NT2/D1 (cell line): ENCODE measurements around the gene SLC35G6.
"Not testable (repeated sequence)": the region's sequence is repeated elsewhere in the genome, so short reads cannot be mapped to it uniquely, and the experiment has no call there.

Experiments used
- DNase-seq: peaks from one replicate; pipeline ENCODE4 v3.0.0-alpha.2; 2011; ENCODE audit warnings: low read depth, low spot score
- H3K27me3 ChIP-seq: 2 replicates; pipeline ENCODE4 v1.6.0; 2011; ENCODE audit warnings: mild to moderate bottlenecking; ENCODE audit not compliant: insufficient read length, insufficient read depth
- H3K36me3 ChIP-seq: 2 replicates; pipeline ENCODE4 v1.6.1; 2011; ENCODE audit warnings: mild to moderate bottlenecking, low read length, mixed read lengths; ENCODE audit not compliant: insufficient read depth, insufficient read length
- H3K4me1 ChIP-seq: 2 replicates; pipeline ENCODE4 v1.5.1; 2011; ENCODE audit not compliant: insufficient read depth, insufficient read length
- H3K4me3 ChIP-seq: 2 replicates; pipeline ENCODE4 v1.5.1; 2011; ENCODE audit warnings: low read depth; ENCODE audit not compliant: insufficient read length
- H3K9ac ChIP-seq: 2 replicates; pipeline ENCODE4 v1.6.0; 2011; ENCODE audit warnings: low read depth; ENCODE audit not compliant: insufficient read length
- H3K9me3 ChIP-seq: 2 replicates; pipeline ENCODE4 v1.5.1; 2011; ENCODE audit warnings: mild to moderate bottlenecking, low read length; ENCODE audit not compliant: insufficient read depth
- SUZ12 ChIP-seq: IDR thresholded peaks from 2 replicates; pipeline ENCODE4 v1.6.1; 2011; ENCODE audit not compliant: insufficient read length, insufficient read depth; ENCODE audit errors: extremely low read depth
- YY1 ChIP-seq: IDR thresholded peaks from 2 replicates; pipeline ENCODE4 v1.6.1; 2011; ENCODE audit not compliant: insufficient read length, insufficient read depth
- ZNF274 ChIP-seq: IDR thresholded peaks from 2 replicates; pipeline ENCODE4 v1.6.1; 2011; ENCODE audit warnings: mild to moderate bottlenecking, low read depth, low read length

Gene SLC35G6

DNA sequence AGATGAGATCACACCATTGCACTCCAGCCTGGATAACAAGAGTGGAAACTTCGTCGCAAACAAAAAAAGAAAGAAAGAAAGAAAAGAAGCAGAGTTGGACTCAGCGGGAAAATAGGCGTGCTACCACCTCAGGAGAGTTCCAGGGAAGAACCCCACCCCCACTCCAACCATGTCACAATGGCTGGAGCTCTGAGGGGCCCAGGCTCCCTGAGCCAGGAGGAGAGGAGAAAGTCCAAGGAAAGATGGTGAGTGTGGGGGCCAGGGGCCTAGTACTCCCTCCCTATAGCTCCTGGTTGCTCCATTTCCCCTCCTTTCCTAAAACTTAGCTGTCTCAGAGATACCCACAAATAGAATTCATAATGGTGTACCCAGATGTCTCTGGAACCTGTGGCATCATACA, at the start of gene SLC35G6:
Gene SLC35G6 (plus strand): TSS at position 172 of the 400 bp plus-strand sequence. CDS start 71 bp downstream, at position 243.
- DNase-seq, H3K4me3 ChIP-seq, H3K36me3 ChIP-seq, H3K9me3 ChIP-seq, H3K27me3 ChIP-seq: not testable (repeated sequence)
- Histone ChIP-seq H3K4me1 (peaks cover 14% of the 10 kb centered on the region), H3K9ac (peak within 1 kb of the TSS; percentile 82)

DNA sequence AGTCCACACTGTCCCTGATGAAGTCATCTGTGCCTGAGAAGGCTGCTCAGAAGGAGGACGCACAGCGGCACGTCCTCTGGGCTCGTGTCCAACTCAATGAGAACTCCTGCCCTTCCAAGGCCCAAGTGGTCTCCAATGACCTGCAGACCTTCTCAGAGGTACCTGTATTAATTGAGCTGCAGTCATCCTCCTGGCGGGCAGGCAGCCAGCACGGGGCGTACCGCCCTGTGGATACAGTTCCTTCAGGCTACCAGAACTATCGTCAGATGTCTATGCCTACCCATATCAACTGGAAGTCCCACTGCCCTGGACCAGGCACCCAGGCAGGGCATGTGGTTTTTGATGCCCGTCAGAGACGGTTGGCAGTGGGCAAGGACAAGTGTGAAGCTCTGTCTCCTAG, 49.0 kb upstream of the SLC35G6 start:
- no peaks in the 10 kb centered on the region for H3K9me3 ChIP-seq
- no peak overlapping the region for H3K9ac ChIP-seq
- H3K36me3 ChIP-seq, result no peaks in the 10 kb centered on the region
- no peaks in the 10 kb centered on the region for H3K4me1 ChIP-seq
- H3K4me3 ChIP-seq, result no peak overlapping the region
- DNase-seq, result no peak
- H3K27me3 ChIP-seq, result peaks cover 6% of the 10 kb centered on the region
- no peak for TF ChIP-seq SUZ12
- no peak for TF ChIP-seq YY1
- TF ChIP-seq ZNF274, result no peak

DNA sequence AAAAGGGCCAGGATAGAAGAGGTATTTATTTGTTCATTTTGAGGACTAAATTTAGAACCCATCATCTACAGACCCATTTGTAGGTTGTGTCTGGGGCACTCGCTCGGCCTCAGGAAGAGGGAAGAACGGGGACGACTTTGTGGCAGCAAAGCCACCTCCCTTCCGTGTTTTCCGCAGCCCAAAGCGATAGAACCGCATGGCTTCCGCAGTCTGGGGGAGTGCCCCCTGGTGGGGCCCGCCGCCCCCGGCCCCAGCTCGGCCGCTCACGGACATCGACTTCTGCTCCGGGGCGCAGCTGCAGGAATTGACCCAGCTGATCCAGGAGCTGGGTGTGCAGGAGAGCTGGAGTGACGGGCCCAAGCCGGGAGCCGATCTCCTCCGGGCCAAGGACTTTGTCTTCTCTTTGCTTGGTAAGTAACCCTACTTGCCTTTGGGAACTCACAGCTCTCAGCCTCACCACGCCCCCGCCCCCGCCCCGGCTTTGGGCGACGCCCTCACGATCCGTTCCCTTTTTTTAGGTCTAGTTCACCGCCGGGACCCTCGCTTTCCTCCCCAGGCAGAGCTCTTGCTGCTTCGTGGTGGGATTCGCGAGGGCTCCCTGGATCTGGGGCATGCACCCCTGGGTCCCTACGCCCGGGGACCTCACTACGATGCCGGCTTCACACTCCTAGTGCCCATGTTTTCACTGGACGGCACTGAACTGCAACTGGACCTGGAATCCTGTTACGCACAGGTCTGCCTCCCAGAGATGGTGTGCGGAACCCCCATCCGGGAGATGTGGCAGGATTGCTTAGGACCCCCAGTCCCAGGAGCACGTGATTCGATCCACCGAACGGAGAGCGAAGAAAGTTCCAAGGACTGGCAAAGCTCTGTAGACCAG, 45.3 kb upstream of the SLC35G6 start:
- Histone ChIP-seq H3K4me3 (peak overlapping the region; percentile 44), H3K9me3 (no peaks in the 10 kb centered on the region), H3K9ac (peak overlapping the region; percentile 58), H3K27me3 (peaks cover 31% of the 10 kb centered on the region), H3K4me1 (peaks cover 9% of the 10 kb centered on the region), H3K36me3 (no peaks in the 10 kb centered on the region)
- no peak for TF ChIP-seq SUZ12
- TF ChIP-seq ZNF274, result no peak
- TF ChIP-seq YY1, result no peak
- DNase-seq, result no peak

DNA sequence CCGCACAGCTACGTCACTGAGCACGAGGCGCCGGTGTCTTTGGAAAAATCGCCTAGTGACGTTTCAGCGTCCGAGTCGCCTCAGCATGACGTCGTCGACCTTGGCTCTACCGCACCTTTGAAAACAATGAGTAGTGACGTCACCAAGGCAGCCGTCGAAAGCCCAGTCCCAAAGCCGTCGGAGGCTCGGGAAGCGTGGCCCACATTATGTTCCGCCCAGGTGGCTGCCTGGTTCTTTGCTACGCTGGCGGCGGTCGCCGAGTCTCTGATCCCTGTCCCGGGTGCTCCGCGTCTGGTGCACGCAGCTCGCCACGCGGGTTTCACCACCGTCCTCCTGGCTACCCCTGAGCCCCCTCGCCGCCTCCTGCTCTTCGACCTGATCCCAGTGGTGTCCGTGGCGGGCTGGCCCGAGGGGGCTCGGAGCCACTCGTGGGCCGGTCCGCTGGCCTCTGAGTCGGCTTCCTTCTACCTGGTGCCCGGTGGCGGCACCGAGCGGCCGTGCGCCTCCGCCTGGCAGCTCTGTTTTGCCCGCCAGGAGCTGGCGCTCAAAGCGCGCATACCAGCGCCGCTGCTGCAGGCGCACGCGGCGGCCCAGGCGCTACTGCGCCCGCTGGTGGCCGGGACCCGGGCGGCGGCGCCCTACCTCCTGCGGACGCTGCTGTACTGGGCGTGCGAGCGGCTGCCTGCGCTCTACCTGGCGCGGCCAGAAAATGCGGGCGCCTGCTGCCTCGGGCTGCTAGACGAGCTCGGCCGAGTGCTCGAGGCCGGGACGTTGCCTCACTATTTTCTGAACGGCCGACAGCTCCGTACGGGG, 44.5 kb upstream of the SLC35G6 start:
- no peak for TF ChIP-seq ZNF274
- no peak for TF ChIP-seq YY1
- TF ChIP-seq SUZ12, result no peak
- peak; percentile 63 for DNase-seq
- Histone ChIP-seq H3K9me3 (no peaks in the 10 kb centered on the region), H3K4me3 (peak overlapping the region; percentile 44), H3K9ac (peak overlapping the region; percentile 74), H3K4me1 (peaks cover 9% of the 10 kb centered on the region), H3K36me3 (no peaks in the 10 kb centered on the region), H3K27me3 (peaks cover 34% of the 10 kb centered on the region)

DNA sequence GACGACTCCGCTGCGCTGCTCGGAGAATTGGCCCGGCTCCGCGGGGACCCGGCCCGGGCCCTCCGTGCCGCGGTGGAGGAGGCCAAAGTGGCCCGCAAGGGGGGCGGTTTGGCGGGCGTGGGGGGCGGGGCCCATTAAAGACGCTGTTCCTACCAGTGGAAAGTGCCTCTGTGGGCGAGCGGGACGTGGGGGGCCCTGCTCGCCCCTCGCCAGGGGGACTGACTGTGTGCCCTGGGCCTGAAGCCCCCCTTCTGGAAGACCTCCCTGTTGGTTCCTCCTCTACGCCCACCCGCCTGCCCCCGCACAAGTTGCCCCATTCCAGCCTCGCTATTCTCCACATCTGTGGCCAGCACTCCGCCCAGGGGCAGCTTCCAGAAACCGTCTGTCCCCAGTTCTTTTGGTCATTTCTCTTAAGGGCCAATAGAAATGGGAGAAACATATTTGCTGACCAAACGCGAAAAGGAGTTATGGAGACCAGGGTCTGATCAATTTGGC, 43.8 kb upstream of the SLC35G6 start:
- H3K9ac ChIP-seq, result peak overlapping the region; percentile 74
- peaks cover 41% of the 10 kb centered on the region for H3K27me3 ChIP-seq
- H3K4me1 ChIP-seq, result peaks cover 9% of the 10 kb centered on the region
- H3K4me3 ChIP-seq, result peak overlapping the region; percentile 39
- DNase-seq, result no peak
- H3K9me3 ChIP-seq, result no peaks in the 10 kb centered on the region
- H3K36me3 ChIP-seq, result no peaks in the 10 kb centered on the region
- TF ChIP-seq ZNF274 (no peak), SUZ12 (no peak), YY1 (no peak)

DNA sequence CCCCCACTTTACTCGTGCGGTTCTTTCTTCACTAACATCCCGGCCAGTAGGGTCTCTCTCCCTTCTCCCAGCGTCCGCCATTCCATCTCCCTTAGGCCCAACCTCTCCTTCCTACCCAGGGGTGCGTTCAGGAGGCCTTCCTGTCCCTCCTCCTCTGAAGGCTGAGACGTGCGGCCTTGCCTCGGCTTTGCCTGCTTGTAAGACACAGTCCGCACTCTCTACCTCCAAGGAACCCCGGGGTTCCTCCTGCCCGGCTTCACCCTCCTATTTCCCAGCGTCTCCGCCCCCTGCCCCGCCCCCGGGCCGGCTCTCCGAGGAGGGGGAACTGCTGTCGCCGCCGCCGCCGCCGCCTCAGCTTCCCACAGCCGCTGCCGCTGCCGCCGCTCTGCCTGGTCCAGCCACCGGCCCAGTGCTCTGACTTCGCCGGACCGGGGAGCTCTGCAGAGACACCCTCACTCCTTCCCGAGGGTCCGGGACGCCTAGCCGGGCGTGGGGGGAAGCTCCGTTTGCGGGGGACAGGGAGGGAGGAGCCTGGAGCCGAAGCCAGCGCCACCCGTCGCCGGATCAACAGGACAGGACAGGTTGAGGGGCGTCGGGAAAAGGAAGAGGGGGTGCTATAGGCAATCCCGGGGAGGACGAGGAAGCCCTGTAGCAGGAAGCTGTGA, 43.2 kb upstream of the SLC35G6 start:
- Histone ChIP-seq H3K27me3 (peaks cover 44% of the 10 kb centered on the region), H3K36me3 (no peaks in the 10 kb centered on the region), H3K4me3 (peak overlapping the region; percentile 39), H3K9ac (peak overlapping the region; percentile 74), H3K4me1 (peaks cover 9% of the 10 kb centered on the region), H3K9me3 (no peaks in the 10 kb centered on the region)
- TF ChIP-seq SUZ12 (no peak), YY1 (no peak), ZNF274 (no peak)
- DNase-seq, result no peak
